Activated naive CD4-positive, alpha-beta T cell treated with anti-CD3 and anti-CD28 coated beads, Interleukin-2, amount 50 U/mL, for 16 hours (primary cell): ENCODE data around the gene BMPR1B.

Source experiments
- DNase-seq: peaks from one replicate; pipeline ENCODE4 v3.0.0-alpha.2; 2020

Gene BMPR1B

DNA sequence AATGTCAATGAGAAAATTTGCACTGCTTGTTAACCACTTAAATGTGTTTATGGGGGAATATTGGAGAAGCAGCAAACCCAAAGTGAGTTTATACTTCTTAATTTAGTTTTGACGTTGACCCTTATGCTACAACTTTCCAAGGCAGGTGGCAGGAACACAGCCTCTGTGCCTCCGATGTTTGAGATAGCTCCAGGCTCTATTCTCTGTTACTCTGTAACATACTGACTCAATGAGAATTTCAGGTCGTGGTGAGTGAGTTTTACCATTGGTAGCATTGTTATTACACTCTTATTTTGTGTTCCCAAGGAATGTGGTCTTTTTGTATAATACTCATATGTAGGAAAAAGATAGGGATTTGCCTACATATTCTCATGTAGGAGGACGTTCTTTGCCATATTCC is 210.7 kb downstream of the BMPR1B start:
- no peak for DNase-seq

DNA sequence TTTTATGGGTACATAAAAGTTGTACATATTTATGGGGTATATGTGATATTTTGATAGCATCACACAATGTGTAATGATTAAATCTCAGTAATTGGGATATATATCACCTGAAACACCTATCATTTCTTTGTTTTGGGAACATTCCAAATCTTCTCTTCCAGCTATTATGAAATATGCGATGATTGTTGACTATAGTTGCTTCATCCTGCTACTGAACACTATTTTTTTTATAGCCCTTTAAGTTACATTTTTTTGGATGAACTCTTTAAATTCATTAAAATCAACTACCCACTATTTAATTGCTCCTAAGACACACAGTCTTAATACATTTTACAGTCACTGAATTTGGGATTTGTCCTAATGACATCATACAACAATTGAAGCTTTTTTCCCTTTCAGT is 212.9 kb downstream of the BMPR1B start:
- no peak for DNase-seq

DNA sequence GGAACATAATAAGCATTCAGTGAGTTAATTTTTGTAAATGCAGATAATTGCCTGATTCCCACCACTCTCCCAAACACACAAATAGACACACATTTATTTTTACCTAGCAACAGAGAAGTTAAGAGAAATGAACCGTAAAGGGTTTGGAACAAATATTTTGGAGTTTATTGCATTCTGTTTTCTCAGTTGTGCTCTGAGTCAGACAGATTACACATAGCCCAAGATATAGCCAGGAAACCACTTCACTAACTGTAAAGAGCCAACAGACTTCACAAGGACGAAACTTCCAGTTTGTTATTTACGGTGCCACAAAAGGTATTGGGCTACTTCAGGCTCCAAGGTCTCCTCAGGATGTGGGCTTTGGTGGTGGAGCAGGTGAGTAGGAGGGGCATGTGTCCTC is 217.0 kb downstream of the BMPR1B start:
- no peak for DNase-seq

DNA sequence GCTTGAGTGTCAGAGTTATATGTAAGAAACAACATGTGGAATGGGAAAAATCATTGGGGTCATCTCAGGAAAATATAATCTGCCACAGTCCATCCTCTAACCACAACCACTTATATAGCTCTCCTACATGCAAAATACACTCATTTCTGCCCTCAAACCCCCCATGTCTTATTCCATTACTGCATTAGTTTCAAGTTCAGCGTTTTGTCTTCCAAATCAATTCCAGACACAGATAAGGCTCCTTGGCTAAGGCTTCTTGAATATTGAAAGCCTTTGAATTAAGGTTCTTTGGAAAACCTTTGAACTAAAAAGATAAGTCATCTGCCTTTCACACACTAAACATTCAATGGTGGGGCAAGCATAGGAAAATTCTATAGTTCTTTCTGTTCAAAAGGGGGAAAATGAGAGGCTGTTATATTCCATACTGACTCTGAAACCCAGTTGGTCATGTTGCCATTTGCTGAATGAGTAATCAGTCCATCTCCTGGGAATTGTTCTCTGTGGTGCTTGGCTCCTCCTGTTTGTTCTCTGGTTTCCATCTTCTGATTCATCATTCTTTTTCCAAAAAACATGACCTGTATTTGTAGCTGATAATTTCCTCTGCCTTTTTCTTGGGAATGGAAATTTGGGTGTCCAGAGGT is 218.7 kb downstream of the BMPR1B start:
- no peak for DNase-seq

DNA sequence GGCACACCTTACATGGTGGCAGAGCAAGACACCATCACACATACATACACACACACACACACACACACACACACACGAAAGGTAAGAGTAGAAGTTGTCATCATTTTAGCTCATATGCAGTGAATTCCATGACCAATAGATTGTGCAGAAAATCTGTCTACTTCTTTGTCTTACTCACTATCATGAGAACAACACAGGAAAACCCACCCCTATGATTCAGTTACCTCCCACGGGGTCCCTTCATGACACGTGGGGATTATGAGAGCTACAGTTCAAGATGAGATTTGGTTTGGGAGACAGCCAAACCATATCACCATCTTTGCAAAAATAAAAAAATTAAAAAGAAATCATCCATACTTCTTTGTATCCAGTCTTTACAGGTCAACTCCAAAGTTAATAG is 221.1 kb downstream of the BMPR1B start:
- no peak for DNase-seq

DNA sequence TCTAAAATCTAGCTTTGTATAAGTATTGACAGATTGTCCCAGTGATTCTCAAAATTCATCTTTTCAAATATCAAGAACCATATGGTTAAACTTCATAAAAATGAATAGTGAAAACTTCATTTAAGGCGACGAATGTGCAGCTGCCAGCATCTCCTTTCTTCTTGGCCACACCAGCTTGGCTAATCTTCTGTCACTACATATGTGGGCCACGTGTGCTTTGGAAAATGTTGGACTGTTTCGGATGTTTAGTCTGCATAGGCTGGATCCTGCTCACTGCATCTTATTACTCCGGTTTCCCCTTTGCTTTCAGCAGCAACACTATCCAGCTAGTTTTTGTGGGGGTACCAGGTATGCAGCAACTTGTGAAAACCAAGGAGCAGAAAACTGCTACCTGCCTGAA is 221.9 kb downstream of the BMPR1B start:
- no peak for DNase-seq

DNA sequence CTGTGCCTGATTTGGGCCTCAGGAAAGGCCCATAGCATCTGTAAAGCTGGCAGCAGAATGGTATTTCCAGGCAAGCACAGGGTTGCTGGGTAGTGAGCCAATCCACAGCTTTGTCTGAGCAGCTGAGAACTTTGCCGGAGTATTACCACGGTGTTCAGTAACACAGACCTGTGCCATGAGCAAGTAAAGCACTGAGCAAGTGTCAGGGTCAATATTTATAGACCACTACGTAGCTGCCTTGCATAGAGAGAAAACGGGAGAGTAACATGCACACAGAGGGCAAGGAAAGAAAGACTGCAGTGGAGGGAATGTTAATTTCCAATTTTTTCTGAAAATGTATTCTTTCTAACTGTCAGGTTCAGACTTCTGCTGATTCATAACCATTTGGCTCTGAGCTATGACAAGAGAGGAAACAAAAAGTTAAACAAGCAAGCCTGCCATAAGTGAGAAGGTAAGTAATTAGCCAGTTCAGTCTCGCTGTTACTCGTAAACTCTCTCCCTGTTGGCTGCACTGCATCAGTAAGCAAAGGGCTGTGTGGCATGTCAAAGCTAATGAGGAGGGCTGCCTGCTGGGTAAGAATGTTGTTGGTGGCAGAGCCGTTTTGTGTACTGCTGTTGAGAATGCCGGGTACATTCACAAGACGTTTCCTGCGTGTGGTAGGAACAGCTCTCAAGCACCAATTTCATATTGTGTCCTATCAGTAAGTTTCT is 238.1 kb downstream of the BMPR1B start:
- no peak for DNase-seq

DNA sequence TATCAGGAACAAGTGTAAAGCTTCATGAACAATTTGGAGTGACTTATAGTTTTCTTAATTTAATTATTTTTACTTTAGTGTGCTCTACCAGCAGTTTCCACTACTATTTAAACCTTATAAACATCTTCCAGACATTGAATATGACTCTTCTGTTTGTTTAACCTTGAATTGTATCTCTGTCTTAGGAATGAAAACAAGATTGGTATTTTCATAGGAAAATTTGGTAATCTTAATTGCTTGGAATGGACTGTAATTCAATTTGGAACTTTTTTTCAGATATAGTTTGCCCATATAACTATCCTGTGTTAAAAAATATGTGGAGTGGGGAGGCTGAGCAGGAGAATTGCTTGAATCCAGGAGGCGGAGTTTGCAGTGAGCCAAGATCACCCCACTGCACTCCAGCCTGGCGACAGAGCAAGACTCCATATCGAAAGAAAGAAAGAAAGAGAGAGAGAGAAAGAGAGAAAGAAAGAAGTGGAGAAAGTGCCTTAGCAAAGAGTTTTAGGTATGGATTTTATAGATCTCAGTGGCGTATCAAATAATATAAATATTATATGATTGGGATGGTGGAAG is 242.4 kb downstream of the BMPR1B start:
- no peak for DNase-seq

DNA sequence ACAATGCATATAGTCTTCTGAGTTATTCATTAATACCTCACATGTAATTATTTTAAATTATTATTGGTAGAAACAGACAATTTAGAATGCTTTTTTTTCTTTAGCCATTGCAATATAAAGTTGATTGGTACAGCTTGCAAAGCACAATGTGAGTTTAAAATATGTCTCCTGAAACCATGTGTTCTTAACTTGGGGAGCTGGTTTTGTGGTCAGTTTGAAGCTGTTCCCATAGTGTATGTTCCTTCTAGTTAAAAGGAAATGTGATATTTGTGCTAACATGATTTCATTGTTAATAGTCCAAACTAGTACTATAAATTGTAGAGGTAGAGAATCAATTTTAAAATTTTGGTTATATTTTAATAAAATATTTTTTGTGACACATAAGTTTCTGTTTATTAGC is 247.2 kb downstream of the BMPR1B start:
- DNase-seq = no peak

DNA sequence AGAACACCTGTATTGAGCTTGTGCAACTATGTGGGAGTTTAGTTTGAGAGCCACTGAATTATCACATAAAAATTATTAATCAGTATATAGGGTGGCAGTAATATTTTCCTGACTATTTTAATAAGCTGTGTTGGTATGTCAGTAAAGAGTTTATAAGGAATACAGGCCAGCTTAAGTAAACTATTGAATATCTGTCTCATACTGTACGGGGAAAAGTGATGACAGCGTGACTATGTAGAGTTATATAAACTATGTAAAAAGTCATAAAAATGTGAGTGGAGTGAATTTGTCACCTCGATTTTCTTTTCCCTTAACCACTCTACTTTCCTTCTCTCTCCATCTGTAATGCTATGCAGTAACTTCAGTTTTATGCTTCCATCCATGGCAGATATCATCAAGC is 250.2 kb downstream of the BMPR1B start:
- no peak for DNase-seq

DNA sequence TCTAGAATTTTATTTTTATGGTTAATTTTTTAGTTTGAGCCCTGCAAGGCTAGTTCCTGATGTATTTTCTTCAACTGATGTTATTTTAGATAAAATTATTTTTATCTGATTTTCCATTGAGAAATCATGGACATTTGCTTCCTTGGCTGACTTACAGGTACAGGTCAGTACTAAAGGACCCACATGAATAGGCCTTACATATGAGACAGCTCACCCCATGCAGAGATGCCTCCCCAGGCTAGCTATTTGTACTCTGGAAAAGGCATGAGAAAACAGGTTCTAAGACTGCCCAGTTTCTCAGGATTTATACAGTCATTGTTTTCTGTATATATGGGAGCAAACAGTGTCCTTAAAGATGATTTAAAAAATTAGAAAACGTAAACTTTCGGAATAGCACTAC is 255.5 kb downstream of the BMPR1B start:
- no peak for DNase-seq

DNA sequence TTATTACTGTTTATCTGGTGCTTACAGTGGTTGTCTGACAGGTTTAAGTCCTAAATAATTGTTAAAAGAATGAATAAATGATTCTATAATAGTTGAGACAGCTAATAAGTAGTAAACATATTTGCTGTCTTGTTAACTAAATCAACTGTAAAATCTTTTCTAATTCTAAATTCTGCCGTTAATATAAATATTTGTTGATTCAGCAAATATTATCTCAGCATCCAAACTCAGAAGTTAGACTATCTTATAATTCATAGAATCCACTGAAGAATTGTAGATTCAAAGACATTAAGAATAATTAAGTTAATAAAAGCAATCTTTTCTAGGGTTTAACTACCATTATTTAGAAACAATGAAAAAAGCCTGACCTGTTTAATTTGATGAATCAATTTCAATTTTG is 256.3 kb downstream of the BMPR1B start:
- DNase-seq = no peak

DNA sequence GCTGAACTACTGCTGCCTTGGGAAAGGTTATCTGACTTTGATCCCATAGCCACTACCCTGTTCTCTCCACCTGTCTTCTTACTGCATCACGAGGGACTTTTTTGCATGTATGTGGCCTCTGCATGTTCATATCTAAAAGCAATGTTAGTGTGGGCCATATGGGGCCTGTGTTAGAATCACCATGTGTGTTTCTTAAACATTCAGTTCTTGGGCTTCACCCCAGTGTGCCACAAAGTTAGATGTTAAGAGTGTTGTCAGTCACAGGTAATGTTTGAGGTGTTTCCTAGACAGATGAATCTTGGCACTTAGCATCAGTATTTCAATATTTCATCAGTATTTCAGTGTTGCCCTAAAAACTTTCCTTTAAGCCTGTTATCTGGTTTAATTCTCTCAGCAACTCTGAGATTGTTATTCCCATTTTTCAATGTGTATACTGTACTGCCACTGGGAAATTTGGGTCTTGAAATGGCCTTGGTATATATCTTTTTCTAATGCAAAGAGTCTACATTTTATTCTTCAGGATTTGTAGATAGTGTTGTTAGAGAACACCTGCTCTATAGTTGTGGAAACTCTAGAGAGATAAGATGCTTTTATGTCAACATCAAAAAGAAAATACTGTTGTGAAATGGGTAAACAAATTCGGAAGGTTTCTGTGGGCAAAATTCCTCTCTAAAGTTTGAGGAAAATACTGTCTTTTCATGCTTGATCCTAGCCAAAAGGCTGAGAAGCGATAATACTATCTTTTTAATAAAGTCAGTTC is 259.7 kb downstream of the BMPR1B start:
- DNase-seq = no peak

DNA sequence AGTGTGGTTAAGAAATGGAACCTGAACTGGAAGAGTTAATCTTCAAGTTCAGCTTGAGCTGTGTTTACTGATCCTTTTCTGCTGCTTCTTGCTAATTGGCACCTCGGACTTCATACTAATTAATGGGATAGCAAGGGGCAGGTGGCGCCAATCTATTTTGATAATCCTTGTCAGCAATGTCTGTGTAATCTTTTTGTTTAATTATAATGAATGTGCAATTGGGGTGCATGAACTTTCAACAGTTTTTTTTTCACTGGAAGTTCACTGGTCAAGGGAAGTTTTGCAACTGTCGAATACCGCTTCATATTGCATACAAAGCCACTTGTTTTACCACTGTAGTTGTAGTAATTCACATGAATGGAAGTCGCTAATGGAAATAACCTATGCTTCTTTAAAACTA is 261.0 kb downstream of the BMPR1B start:
- no peak for DNase-seq

DNA sequence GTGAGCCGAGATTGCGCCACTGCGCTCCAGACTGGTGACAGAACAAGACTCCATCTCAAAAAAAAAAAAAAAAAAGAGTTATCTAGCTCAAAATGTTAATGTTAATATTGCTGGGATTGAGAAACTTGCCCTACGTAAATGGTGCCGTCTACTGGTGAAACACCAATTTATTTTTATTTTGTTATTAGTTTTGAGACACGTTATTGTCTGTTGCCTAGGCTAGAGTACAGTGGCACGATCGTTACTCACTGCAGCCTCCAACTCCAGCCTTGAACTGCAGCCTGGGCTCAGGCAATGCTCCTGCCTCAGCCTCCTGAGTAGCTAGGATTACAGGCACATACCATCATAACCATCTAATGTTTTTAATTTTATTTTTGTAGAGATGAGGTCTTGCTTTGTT is 262.8 kb downstream of the BMPR1B start:
- DNase-seq = no peak

DNA sequence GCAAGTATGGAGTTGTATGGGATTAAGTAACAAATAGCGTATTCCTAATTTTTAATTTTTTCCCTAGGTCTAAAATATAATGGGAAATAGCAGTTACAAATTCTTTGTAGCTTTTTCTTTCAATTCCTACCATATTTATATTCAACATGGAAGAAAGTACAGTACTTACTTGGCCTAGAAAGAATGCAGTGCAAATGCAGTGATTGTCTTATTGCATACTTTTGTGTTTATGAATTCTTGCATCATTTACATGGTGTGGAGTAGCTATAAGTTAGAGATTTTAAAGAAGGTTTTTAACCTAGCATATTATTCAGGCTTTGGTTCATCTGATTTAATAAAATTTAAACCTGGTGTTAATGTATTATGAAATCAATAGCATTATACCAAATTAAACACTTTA is 263.3 kb downstream of the BMPR1B start:
- no peak for DNase-seq

DNA sequence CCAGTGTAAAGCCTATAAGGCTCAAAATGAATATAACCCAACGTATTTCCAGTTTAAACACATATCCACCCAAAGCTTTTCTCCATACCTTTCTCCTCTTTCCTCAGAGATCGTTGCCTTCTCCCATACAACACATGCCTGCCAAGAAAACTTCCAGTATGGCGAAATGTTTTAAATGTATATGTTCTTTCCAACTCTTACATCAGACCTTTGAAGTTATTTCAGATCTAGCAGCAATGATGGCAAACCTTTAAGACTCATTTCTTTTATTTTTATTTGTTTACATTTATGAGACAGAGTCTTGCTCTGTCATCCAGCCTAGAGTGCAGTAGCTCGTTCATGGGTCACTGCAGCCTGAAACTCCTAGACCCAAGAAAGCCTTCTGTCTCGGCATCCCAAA is 265.4 kb downstream of the BMPR1B start:
- no peak for DNase-seq

DNA sequence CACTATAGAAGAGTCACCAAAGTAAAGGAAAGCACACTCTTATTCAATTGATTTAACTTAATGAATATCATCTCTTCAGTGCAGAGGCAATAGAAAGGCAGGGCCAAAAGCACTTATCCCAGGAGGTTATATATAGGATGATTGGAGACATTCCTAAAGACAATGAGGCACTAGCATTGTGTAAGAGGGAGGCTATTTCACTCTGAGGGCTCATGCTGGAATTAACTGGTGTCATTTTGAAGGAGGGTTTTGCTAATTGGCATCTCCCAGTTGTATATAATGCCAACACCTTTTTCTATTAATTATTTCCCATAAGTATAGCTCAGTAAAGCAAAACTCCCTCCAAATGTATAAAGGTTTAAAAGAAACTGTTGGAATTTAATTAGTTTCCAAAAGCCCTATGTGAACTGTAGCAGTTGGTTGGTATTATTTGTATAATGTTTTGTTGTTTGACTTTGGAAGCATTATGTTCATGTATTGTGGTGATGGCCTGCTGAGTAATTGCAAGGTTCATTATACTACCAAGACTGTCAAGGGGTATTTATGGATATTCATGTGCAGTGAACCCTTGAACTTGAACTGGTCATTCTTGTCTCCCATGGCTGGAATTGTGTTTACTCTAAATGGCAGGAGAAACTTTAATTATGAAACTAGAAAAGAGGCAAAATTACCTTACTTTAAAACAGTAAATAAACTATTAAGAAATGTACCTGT is 270.3 kb downstream of the BMPR1B start:
- DNase-seq = no peak

DNA sequence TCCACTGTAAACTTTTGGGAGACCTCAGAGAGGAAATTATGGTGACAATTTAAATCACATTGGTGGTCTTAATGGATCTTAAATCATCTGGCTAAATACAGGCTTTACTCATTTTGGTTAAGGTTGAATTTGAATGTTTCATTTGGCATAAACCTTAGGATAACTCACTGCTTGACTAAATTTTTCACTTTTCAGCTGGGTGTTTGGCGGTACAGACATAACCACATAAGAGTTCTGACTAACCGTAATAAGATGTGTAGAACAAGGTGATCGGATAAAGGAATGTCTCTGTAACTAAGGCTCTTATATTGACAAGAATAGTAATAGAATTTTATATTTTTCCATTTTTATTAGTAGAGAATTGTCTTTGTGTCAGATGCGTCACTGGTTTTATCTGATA is 281.0 kb downstream of the BMPR1B start:
- DNase-seq = no peak

DNA sequence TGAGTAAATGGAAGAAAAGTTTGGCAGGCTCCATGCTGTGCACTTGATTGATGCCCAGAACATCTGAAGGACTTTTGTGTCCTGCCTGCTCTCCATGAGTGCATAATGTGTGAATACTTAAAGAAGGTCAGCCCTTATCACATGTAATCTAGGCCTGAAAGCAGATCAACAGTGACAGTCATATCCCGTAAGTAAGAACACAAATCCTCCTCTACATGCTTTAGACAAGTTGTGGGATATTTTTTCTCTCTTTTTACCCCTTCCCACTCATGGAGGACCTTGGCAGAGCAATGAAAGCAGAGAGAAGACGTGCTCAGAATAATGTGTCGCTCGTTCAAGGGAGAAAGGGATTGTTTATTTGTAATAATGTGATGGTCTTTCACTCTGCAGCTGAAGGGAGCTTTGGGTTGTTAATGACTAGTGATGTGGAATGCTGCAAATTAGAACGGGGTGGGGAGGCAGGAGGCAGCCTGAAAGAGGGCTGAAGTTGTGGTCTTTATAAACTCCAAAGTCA is 286.6 kb downstream of the BMPR1B start:
- DNase-seq = no peak

DNA sequence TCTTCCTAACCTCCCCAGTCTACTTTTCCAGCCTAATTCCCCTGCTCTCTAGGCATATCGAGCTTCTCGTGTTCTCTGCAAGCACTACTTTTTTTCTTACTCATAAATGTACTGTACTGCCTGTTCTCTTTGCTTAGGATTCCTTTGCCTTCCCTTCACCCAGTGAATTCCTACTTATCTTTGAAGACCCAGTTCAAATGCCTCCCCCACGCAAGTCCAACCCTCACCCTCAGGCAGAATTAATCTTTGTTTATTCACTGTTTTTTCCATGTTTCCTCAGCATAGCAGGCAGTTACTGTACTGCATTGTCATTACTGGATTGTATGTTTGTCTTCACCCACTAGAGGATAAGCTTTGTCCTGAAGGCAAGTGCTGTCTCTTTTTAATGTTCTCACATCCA is 287.7 kb downstream of the BMPR1B start:
- DNase-seq = no peak

DNA sequence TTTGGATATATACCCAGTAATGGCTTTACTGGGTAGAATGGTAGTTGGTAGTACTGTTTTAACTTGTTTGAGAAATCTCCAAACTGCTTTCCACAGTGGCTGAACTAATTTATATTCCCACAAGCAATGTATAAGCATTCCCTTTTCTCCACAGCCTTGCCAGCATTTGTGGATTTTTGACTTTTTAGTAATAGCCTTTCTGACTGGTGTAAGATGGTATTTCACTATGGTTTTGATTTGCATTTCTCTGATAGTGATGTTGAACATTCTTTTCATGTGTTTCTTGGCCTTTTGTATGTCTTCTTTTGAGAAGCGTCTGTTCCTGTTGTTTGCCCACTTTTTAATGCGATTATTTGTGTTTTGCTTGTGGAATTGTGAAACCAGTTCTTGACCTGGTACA is 290.5 kb downstream of the BMPR1B start:
- no peak for DNase-seq
